NCI-H2196 (cell line): Measurements from ENCODE around the gene KRTDAP.
A peak's percentile ranks its signal among the peaks of the same experiment; 100 is the strongest.

Experiments
- DNase-seq: peaks from one replicate; lab custom pipeline; 2025; ENCODE audit not compliant: unreplicated experiment; lab: John Stamatoyannopoulos, UW

KRTDAP gene

DNA sequence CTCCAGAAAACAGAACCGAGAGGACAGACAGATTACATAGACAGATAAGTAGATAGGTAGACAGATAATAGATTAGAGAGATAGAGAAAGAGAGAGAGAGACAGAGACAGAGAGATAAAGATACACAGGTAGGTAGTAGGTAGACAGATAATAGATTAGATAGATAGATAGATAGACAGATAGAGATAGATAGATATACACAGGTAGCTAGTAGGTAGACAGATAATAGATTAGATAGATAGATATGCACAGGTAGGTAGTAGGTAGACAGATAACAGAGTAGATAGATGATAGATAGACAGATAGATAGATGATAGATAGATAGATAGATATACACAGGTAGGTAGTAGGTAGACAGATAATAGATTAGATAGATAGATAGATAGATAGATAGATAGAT is 32.1 kb downstream of the KRTDAP start:
- no peak for DNase-seq

DNA sequence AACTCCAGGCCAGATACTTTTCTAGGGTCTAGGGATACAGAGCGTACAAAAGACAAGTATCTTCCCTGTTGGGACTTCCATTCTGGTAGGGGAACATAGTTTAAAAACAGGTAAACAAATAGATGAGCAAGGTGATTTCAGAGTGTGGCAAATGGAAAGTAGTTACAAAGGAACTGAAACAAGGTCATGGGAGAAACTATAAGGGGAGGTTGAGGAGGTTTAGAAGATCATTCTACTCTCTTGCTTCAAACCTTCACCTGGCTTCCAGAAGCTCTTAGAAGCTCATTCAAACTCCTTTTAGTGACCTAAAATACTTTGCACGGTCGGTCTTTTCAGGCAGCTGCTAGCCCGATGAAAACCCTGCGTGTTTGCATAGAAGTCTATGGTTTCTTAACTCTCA is 33.1 kb downstream of the KRTDAP start:
- DNase-seq: no peak

DNA sequence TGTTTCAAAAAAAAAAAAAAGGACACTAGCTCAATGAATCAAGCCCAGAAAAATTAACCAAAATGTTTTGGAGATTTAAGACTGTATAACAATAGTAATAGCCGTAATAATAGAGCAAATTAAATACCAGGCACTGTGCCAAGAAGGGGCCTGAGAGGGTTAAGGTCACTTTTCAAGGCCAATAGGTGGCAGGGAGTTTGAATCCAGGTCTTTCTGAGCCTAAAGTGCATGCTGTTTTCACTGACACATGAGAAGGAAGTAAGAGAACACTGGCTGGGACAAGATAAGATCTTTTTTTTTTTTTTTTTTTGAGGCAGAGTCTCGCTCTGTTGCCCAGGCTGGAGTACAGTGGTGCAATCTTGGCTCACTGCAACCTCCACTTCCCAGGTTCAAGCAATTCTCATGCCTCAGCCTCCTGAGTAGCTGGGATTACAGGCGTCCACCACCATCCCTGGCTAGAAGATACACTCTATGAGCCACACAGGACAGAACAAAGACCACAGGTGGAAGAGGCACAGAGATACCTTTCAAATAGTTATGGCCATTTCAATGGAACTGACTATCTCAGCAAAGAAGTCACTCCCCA is 34.6 kb downstream of the KRTDAP start:
- DNase-seq: no peak

DNA sequence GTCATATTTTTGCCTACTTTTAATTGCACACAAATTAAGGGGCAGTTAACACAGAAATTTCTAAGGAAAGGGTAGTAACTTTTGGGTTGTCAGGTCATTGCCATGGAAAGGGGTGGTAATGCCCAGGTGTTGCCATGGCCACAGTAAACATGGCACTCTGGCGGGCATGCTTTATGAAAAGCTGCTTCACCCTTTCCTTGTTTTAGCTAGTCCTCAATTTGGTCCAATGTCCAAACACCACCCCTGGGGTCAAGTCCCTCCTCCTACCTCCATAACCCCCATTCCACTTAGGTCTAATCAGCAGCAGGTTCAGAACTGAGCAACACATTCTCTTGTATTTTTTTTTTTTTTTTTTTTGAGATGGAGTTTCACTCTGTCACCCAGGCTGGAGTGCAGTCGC is 35.6 kb downstream of the KRTDAP start:
- no peak for DNase-seq

DNA sequence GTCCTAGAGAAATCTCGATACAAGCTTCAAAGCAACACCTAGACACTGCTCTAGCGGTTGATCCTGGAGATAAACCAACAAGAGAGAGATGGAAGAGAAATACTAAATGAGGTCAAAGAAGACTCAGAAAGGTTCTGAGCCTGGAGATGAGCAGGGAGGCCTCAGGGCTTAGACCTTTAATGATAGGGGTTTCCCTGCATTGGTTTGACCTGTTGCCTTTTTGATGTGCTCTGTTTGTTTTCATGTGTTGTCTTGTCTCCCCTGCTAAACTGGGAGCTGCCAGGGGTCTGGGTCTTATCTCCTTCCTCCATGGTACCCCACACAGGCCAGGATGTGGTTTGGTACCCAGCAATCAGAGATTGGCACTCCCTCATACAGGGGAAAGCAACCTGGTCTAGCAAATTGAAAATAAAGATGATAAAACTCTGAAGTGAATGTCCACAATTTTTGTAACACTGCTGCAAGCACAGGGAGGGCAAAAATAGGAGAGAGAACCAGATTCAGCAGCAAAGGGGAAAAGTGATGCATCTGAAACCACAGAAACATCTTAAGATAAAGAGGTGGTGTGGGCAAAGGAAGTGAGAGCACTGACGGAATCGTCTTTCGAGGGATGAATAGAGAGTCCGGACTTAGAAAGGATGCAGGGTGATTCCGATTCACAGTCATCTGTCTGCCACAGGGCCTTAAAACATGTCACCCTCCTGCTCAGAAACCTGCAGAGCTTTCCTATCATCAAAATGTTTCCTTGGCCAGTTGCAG is 38.7 kb downstream of the KRTDAP start:
- DNase-seq: no peak

DNA sequence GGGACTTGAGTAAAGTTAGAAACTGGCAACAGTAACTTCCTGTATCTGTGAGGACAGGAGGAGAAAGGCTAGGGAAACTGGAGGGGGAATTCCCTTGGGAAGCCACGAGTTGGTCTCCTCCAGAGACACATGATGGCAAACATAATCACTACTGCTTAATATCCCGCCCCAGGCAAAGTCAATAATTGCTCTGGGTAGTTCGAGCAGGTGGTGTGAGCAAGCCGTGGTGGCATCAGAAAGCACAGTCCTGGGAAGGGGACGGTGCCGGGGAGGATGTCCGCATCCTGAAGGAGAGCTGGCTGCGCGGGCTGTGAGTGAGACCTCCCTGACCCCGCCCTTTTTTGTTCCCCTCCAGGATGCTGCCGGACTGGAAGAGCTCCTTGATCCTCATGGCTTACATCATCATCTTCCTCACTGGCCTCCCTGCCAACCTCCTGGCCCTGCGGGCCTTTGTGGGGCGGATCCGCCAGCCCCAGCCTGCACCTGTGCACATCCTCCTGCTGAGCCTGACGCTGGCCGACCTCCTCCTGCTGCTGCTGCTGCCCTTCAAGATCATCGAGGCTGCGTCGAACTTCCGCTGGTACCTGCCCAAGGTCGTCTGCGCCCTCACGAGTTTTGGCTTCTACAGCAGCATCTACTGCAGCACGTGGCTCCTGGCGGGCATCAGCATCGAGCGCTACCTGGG is 40.8 kb downstream of the KRTDAP start:
- DNase-seq: peak; percentile 49

DNA sequence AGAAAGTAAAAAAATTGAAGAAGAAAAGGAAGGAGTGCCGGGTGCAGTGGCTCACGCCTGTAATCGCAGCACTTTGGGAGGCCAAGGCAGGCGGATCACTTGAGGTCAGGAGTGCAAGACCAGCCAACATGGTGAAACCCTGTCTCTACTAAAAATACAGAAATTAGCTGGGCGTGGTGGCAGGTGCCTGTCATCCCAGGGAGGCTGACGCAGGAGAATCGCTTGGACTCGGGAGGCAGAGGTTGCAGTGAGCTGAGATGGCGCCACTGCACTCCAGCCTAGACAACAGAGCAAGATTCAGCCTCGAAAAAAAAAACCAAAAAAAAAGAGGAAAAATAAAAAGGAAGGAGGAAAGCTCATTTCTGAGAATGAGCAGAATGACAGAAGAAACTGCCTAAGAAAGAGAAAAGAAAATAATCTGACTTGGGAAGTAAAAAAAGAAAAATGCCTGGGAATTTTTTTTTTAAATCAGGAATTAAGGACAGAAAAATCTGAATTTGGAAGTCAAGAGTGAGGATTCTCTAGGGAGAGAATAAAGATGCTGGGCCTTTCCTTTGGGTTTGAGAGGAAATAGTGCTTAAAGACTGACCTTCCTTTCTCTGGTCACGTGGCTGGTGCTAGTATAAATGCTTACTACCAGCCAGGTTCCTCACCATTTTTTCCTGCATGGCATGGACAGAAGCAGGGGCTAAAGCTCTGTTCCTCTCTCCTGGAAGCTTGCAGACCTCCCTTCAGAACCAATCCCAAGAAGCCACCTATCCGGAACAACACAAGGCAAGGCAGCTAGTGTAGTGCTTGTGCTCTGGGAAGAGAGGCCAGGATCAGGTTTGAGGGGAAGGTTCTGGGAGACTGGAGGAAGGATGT is 42.4 kb downstream of the KRTDAP start, which contains the start of gene FFAR2:
TSS of gene FFAR2 (plus strand) at position 652 of the 864 bp plus-strand sequence. CDS start 1,458 bp downstream, outside the sequence.
- DNase-seq: no peak

DNA sequence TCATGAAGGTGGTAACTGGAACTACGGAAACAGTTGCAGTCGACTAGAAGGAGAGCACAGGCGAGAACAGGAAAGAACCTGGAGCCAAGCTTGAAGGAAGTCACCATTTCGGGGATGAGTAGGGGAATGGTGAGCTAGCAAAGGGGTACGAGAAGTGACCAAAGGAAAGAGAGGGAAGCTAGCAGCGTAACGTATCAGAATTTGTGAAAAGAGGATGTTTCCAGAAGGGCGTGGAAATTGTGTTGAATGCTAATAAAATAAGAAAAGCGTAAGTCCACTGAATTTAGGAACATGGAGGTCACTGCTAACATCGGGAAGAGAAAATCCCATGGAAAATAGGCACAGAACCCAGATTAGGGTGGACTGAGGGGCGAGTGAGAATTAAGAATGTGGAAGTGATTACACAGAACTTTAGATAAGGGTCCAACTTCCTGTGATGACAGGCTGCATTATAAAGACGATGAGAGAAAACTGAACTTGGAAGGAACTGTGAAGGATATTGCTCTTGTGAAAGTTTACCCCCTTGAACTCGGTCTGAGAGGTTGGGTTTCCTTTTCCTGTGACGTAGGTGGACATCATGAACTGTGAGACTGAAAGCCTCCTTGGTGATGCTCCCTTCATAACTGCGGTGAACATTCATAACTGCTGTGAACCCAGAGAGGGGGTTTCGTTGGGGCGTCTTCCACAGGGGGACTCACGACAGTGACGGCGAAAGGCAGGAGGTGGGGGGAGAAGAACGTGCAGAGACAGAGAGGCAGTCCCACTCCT is 44.3 kb downstream of the KRTDAP start:
- DNase-seq: no peak

DNA sequence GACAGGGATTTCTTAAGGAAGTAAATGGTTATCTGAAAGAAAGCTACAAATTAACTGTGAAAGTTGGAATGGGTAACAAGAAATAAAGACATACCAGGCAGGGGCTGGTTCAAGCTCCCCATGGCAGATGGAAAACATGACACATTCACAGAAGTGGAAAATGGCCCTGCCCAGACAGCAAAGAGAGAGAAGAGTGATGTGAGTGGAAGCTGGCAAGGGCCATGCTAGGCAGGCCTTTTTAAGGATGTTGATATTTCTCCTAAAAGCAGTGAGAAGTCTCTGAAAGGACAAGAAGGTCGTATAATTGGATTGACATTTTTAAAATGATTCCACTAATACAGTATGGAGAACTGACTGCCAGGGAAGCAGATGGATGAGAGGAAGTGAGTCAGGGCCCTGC is 45.5 kb downstream of the KRTDAP start:
- no peak for DNase-seq

DNA sequence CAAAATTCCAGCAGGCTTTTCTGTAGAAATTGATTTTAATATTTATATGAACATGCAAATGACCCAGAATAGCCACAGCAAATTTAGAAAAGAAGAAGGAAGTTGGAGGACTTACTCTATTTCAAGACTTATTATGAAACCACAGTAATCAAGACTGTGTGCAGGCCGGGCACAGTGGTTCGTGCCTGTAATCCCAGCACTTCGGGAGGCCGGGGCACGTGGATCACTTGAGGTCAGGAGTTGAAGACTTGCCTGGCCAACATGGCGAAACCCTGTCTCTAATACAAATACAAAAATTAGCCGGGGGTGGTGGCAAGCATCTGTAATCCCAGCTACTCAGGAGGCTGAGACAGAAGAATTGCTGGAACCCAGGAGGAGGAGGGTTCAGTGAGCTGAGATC is 48.2 kb downstream of the KRTDAP start:
- no peak for DNase-seq

DNA sequence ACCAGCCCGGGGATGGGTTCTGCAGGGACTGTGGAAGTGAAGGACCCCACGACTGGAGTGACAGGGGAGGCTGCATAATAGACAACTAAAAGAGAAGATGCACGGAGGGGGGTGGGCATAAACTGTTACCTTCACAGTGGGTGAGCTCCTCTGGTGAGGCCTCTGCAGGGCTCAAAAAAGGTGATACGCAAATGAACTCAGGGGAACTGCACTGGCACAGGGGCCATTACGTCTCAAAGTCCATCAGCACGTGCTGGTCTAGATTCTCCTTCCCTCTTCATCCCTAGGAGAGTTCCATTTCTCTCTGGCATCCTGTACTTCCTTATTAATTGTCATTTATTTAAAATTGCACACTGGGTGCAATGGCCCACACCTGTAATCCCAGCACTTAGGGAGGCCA is 50.3 kb downstream of the KRTDAP start:
- no peak for DNase-seq

DNA sequence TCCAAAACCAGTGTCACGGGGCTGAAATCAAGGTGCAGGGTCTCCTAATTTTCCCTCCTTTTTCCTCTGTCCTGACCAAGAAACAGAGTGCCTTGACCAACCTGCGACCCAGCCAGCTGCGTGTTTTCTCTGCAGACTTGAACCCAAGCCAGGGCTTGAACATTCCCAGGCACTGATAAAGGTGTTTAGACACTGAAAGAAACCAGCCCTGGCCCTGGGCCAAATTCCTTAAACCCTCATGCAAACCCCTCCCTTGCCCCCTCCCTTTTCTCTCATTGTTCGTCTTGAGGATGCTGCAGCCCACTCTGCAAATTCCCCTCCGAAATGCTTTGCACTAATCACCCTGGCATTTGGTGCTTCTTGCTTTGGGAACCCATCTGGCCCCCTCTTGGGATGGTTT is 51.7 kb downstream of the KRTDAP start:
- no peak for DNase-seq

DNA sequence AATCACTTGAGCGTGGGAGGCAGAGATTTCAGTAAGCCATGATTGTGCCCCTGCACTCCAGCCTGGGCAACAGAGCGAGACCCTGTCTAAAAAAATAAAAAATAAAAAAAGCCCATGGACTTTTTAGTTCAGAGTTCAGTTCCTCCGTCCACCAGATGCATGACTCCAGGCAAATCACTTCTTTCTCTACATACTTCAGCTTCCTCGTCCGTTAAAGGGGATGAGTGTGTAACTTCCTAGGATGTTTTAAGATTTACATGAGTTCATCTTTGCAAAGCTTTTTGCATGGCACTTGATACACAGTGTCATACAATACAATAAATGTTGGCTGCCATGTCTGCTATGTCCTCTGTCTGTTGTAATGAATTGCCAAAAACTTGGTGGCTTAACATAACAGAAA is 52.2 kb downstream of the KRTDAP start:
- no peak for DNase-seq

DNA sequence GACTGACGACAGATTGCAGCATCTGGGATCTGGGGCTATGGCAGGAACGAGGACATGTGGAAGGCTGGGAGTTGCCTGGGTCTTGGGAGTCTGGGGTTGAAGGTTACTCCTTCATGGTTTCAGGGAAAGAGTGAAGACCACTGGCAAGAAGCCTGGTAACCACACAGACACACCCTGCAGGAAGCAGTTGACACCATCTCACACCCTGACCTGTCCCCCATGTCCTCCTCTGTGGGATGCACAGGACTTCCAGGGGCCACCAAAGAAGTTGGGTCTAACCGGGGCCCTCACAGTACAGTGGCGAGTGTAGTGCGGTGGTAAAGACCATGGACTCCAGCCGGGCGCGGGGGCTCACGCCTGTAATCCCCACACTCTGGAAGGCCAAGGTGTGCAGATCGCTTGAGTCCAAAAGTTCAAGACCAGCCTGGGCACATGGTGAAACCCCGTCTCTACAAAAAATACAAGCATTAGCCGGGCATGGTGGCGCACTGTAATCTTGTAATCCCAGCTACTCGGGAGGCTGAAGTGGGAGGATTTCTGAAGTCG is 52.8 kb downstream of the KRTDAP start:
- DNase-seq: no peak
